ENCODE measurements around the gene PRKCZ. TPM values are rescaled to one million over a fixed set of nuclear protein-coding genes. Genes with fewer than 3 reads are reported as not detected.

The PRKCZ gene
- total RNA-seq, 1 experiment from 2014 or later: 45.9 TPM

GRCh38 chr1:2168535-2168934, 118.3 kb downstream of the PRKCZ start:
- Mint-ChIP-seq H3K27ac (ENCODE audit: unreplicated experiment) (no peak overlapping the region), H3K27me3 (ENCODE audit: insufficient read depth, unreplicated experiment) (no peaks in the 10 kb centered on the region), H3K4me3 (ENCODE audit: unreplicated experiment) (no peak overlapping the region), H3K4me1 (ENCODE audit: low read depth, unreplicated experiment) (no peaks in the 10 kb centered on the region), H3K9me3 (ENCODE audit: unreplicated experiment) (no peaks in the 10 kb centered on the region), H3K36me3 (ENCODE audit: insufficient read depth, unreplicated experiment) (no peaks in the 10 kb centered on the region)
- Histone ChIP-seq H3K4me3 (ENCODE audit: low read depth, low read length) (no peak overlapping the region), H3K36me3 (ENCODE audit: control insufficient read depth, insufficient read depth, low read length) (no peaks in the 10 kb centered on the region), H3K27me3 (replicated peaks; ENCODE audit: control insufficient read depth, insufficient read depth, low read length) (no peaks in the 10 kb centered on the region), H3K9me3 (no peaks in the 10 kb centered on the region), H3K4me1 (no peaks in the 10 kb centered on the region)
- intact Hi-C loops (cut with micrococcal nuclease; ENCODE audit: unreplicated experiment): no loop called here
- CTCF ChIA-PET: no interaction called here
- no peak for TF ChIP-seq CTCF (IDR thresholded peaks at IDR 0.05; ENCODE audit: insufficient read depth in 1 of 2, low read depth in 1 of 2, low read length in 1 of 2, severe bottlenecking in 1 of 2, unreplicated experiment in 1 of 2)
- POLR2A ChIA-PET: no interaction called here
- DNase-seq: no peak
- no TSS peak for BruUV-seq (replicated peaks)

DNA sequence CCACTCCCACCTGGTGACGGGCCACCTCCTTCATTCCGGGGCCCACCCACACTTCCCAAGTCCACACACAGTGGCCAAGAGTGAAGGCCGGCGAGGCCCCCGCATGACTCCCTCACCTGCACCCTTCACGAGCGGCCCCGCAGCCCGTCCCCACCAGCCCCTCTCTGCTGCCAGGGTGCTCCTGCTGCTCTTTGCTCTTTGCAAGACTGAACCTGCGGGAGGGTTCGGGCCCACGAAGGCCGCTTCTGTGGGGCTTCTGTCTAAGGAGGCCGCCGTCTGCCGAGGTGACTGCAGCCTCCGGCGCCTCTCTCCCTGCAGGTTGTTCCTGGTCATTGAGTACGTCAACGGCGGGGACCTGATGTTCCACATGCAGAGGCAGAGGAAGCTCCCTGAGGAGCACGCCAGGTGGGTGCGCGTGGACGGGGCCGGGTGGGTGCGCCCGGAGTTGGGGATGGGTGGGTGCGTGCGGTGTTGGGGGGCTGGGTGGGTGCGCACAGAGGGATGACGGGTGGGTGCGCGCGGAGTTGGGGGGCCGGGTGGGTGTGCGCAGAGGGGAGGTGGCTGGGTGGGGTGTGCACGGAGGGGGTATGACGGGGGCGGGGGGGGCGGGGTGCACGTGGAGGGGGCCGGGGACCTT, 119.1 kb downstream of the PRKCZ start:
- Mint-ChIP-seq H3K4me1 (ENCODE audit: low read depth, unreplicated experiment) (no peaks in the 10 kb centered on the region), H3K36me3 (ENCODE audit: insufficient read depth, unreplicated experiment) (peaks cover 5% of the 10 kb centered on the region), H3K27me3 (ENCODE audit: insufficient read depth, unreplicated experiment) (no peaks in the 10 kb centered on the region), H3K4me3 (ENCODE audit: unreplicated experiment) (no peak overlapping the region), H3K9me3 (ENCODE audit: unreplicated experiment) (no peaks in the 10 kb centered on the region), H3K27ac (ENCODE audit: unreplicated experiment) (no peak overlapping the region)
- Histone ChIP-seq H3K36me3 (ENCODE audit: control insufficient read depth, insufficient read depth, low read length) (no peaks in the 10 kb centered on the region), H3K4me3 (ENCODE audit: low read depth, low read length) (no peak overlapping the region), H3K4me1 (no peaks in the 10 kb centered on the region), H3K27me3 (replicated peaks; ENCODE audit: control insufficient read depth, insufficient read depth, low read length) (no peaks in the 10 kb centered on the region), H3K9me3 (no peaks in the 10 kb centered on the region)
- ChIA-PET CTCF (no interaction called here), POLR2A (no interaction called here)
- BruUV-seq (replicated peaks): no TSS peak
- intact Hi-C loops (cut with micrococcal nuclease; ENCODE audit: unreplicated experiment): no loop called here
- no peak for DNase-seq
- no peak for TF ChIP-seq CTCF (IDR thresholded peaks at IDR 0.05; ENCODE audit: insufficient read depth in 1 of 2, low read depth in 1 of 2, low read length in 1 of 2, severe bottlenecking in 1 of 2, unreplicated experiment in 1 of 2)

- Histone ChIP-seq H3K9me3 (no peaks in the 10 kb centered on the region), H3K27me3 (replicated peaks; ENCODE audit: control insufficient read depth, insufficient read depth, low read length) (no peaks in the 10 kb centered on the region), H3K36me3 (ENCODE audit: control insufficient read depth, insufficient read depth, low read length) (no peaks in the 10 kb centered on the region; the same call in 1 of the 2 replicates), H3K4me1 (no peaks in the 10 kb centered on the region), H3K4me3 (ENCODE audit: low read depth, low read length) (no peak overlapping the region)
- H3K9me3 Mint-ChIP-seq (ENCODE audit: unreplicated experiment): no peaks in the 10 kb centered on the region
- intact Hi-C loops (cut with micrococcal nuclease; ENCODE audit: unreplicated experiment): no loop called here
- DNase-seq: no peak
- ChIA-PET CTCF (no interaction called here), POLR2A (no interaction called here)
- H3K27ac Mint-ChIP-seq (ENCODE audit: unreplicated experiment): no peak overlapping the region
- H3K4me1 Mint-ChIP-seq (ENCODE audit: low read depth, unreplicated experiment): no peaks in the 10 kb centered on the region
- BruUV-seq (replicated peaks): no TSS peak
- peaks cover 6% of the 10 kb centered on the region for H3K36me3 Mint-ChIP-seq (ENCODE audit: insufficient read depth, unreplicated experiment)
- H3K27me3 Mint-ChIP-seq (ENCODE audit: insufficient read depth, unreplicated experiment): no peaks in the 10 kb centered on the region
- H3K4me3 Mint-ChIP-seq (ENCODE audit: unreplicated experiment): no peak overlapping the region
- no peak for TF ChIP-seq CTCF (IDR thresholded peaks at IDR 0.05; ENCODE audit: insufficient read depth in 1 of 2, low read depth in 1 of 2, low read length in 1 of 2, severe bottlenecking in 1 of 2, unreplicated experiment in 1 of 2)
These were observed 120.0 kb downstream of the PRKCZ start for GRCh38 chr1:2170211-2170610.
